ENCODE results near the gene SPC24. TPM values are rescaled to one million over a fixed set of nuclear protein-coding genes. Genes with fewer than 3 reads are reported as not detected.
A peak's percentile ranks its signal among the peaks of the same experiment; 100 is the strongest.

SPC24 gene
- total RNA-seq, 1 experiment from 2014 or later, result 59.2 TPM

DNA sequence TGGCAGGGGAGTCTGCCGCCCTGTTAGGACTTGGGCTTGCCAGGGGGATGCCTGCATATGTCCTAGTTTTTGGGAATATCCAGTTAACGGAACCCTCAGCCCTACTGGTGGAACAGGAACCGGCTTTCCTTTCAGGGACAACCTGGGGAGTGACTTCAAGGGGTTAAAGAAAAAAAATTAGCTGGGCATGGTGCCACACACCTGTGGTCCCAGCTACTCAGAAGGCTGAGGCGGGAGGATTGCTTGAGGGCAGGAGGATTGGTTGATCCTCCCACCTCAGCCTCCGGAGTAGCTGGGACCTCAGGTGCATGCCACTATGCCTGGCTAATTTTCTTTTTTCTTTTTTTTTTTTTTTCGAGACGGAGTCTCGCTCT, 43.8 kb downstream of the SPC24 start:
- no peak overlapping the region for H3K4me3 ChIP-seq
- H4K20me1 ChIP-seq (ENCODE audit: insufficient read depth), result peaks cover 85% of the 10 kb centered on the region
- peaks cover 85% of the 10 kb centered on the region for H3K36me3 ChIP-seq (ENCODE audit: low read depth)
- H3F3A ChIP-seq (ENCODE audit: insufficient read depth, low read depth), result peaks cover 86% of the 10 kb centered on the region
- H3K27me3 ChIP-seq (ENCODE audit: insufficient read depth, low read depth), result no peaks in the 10 kb centered on the region
- no peaks in the 10 kb centered on the region for H3K9me2 ChIP-seq (ENCODE audit: insufficient read depth)
- ChIA-PET CTCF (no interaction called here), POLR2A (ENCODE audit: unreplicated experiment) (no interaction called here)
- no peak overlapping the region for H3K4me2 ChIP-seq
- BruUV-seq (replicated peaks), result no TSS peak
- TF ChIP-seq, protein P1, sequence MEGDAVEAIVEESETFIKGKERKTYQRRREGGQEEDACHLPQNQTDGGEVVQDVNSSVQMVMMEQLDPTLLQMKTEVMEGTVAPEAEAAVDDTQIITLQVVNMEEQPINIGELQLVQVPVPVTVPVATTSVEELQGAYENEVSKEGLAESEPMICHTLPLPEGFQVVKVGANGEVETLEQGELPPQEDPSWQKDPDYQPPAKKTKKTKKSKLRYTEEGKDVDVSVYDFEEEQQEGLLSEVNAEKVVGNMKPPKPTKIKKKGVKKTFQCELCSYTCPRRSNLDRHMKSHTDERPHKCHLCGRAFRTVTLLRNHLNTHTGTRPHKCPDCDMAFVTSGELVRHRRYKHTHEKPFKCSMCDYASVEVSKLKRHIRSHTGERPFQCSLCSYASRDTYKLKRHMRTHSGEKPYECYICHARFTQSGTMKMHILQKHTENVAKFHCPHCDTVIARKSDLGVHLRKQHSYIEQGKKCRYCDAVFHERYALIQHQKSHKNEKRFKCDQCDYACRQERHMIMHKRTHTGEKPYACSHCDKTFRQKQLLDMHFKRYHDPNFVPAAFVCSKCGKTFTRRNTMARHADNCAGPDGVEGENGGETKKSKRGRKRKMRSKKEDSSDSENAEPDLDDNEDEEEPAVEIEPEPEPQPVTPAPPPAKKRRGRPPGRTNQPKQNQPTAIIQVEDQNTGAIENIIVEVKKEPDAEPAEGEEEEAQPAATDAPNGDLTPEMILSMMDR (conservative IDR thresholded peaks at IDR 0.05), result no peak
- no peak for TF ChIP-seq EZH2 (IDR thresholded peaks at IDR 0.05; ENCODE audit: low read depth)
- H3K79me2 ChIP-seq (ENCODE audit: low read depth), result peaks cover 53% of the 10 kb centered on the region; the same call in 1 of the 2 replicates
- H3K4me1 ChIP-seq (replicated peaks; ENCODE audit: insufficient read depth), result no peaks in the 10 kb centered on the region
- intact Hi-C loops (cut with micrococcal nuclease; ENCODE audit: unreplicated experiment), result no loop called here
- no peak overlapping the region for H2AFZ ChIP-seq
- H3K27ac ChIP-seq, result no peak overlapping the region
- H3K9me3 ChIP-seq (ENCODE audit: insufficient read depth, low read depth), result no peaks in the 10 kb centered on the region
- peak in 1 of 2 experiments; percentile 54 for DNase-seq

DNA sequence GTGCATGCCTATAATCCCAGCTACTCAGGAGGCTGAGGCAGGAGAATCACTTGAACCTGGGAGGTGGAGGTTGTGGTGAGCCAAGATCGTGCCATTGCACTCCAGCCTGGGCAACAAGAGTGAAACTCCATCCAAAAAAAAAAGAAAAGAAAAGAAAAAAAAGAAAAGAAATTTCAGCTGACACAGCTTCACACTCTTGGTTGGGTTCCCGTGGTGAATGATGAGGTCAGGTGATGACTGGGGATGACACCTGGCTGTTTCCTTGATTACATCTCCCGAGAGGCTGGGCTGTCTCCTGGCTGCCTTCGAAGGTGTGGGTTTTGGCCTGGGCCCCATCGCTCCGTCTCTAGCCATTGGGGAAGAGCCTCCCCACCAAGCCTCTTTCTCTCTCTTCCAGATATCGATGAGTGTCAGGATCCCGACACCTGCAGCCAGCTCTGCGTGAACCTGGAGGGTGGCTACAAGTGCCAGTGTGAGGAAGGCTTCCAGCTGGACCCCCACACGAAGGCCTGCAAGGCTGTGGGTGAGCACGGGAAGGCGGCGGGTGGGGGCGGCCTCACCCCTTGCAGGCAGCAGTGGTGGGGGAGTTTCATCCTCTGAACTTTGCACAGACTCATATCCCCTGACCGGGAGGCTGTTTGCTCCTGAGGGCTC, 44.3 kb downstream of the SPC24 start:
- ChIA-PET CTCF (no interaction called here), POLR2A (ENCODE audit: unreplicated experiment) (no interaction called here)
- TF ChIP-seq EZH2 (IDR thresholded peaks at IDR 0.05; ENCODE audit: low read depth), result no peak
- TF ChIP-seq, protein P1 (conservative IDR thresholded peaks at IDR 0.05), result no peak
- intact Hi-C loops (cut with micrococcal nuclease; ENCODE audit: unreplicated experiment), result no loop called here
- H3K27me3 ChIP-seq (ENCODE audit: insufficient read depth, low read depth), result no peaks in the 10 kb centered on the region
- H3K4me3 ChIP-seq, result no peak overlapping the region
- H3K4me2 ChIP-seq, result no peak overlapping the region
- H4K20me1 ChIP-seq (ENCODE audit: insufficient read depth), result peaks cover 85% of the 10 kb centered on the region
- peaks cover 85% of the 10 kb centered on the region for H3K36me3 ChIP-seq (ENCODE audit: low read depth)
- no TSS peak for BruUV-seq (replicated peaks)
- H3K4me1 ChIP-seq (replicated peaks; ENCODE audit: insufficient read depth), result no peaks in the 10 kb centered on the region
- H3K27ac ChIP-seq, result no peak overlapping the region
- H3K9me2 ChIP-seq (ENCODE audit: insufficient read depth), result no peaks in the 10 kb centered on the region
- H2AFZ ChIP-seq, result no peak overlapping the region
- no peaks in the 10 kb centered on the region for H3K9me3 ChIP-seq (ENCODE audit: insufficient read depth, low read depth)
- no peak for DNase-seq
- peaks cover 57% of the 10 kb centered on the region for H3K79me2 ChIP-seq (ENCODE audit: low read depth)
- peaks cover 86% of the 10 kb centered on the region for H3F3A ChIP-seq (ENCODE audit: insufficient read depth, low read depth)

- H3K79me2 ChIP-seq (ENCODE audit: low read depth), result peaks cover 61% of the 10 kb centered on the region
- no peak overlapping the region for H2AFZ ChIP-seq
- H3F3A ChIP-seq (ENCODE audit: insufficient read depth, low read depth), result peaks cover 84% of the 10 kb centered on the region
- ChIA-PET POLR2A (ENCODE audit: unreplicated experiment) (no interaction called here), CTCF (no interaction called here)
- no peaks in the 10 kb centered on the region for H3K27me3 ChIP-seq (ENCODE audit: insufficient read depth, low read depth)
- no peaks in the 10 kb centered on the region for H3K9me2 ChIP-seq (ENCODE audit: insufficient read depth)
- no peaks in the 10 kb centered on the region for H3K9me3 ChIP-seq (ENCODE audit: insufficient read depth, low read depth)
- H3K4me2 ChIP-seq, result no peak overlapping the region
- no peak overlapping the region for H3K27ac ChIP-seq
- no peak for DNase-seq
- BruUV-seq (replicated peaks), result no TSS peak
- peaks cover 84% of the 10 kb centered on the region for H3K36me3 ChIP-seq (ENCODE audit: low read depth)
- peaks cover 90% of the 10 kb centered on the region for H4K20me1 ChIP-seq (ENCODE audit: insufficient read depth)
- no peaks in the 10 kb centered on the region for H3K4me1 ChIP-seq (replicated peaks; ENCODE audit: insufficient read depth)
- H3K4me3 ChIP-seq, result no peak overlapping the region
- TF ChIP-seq EZH2 (IDR thresholded peaks at IDR 0.05; ENCODE audit: low read depth), result no peak
- TF ChIP-seq, protein P1 (conservative IDR thresholded peaks at IDR 0.05), result no peak
- intact Hi-C loops (cut with micrococcal nuclease; ENCODE audit: unreplicated experiment), result no loop called here
Measured at GRCh38 chr19:11108746-11109145, 46.8 kb downstream of the SPC24 start.

Data from PC-9 (cell line).